Hematopoietic multipotent progenitor cell treated with erythropoietin and hydrocortisone succinate and interleukin-3 and kit ligand, for 6 days (in vitro differentiated cells): ENCODE results near the gene TMEM209.
"Not testable (repeated sequence)": the region's sequence is repeated elsewhere in the genome, so short reads cannot be mapped to it uniquely, and the experiment has no call there.

Experiments used
- DNase-seq: peaks from one replicate; pipeline ENCODE4 v3.0.0-alpha.2; 2015

Gene TMEM209

GRCh38 chr7:130157700-130158099 is 47.5 kb downstream of the TMEM209 start:
- DNase-seq: no peak

DNA sequence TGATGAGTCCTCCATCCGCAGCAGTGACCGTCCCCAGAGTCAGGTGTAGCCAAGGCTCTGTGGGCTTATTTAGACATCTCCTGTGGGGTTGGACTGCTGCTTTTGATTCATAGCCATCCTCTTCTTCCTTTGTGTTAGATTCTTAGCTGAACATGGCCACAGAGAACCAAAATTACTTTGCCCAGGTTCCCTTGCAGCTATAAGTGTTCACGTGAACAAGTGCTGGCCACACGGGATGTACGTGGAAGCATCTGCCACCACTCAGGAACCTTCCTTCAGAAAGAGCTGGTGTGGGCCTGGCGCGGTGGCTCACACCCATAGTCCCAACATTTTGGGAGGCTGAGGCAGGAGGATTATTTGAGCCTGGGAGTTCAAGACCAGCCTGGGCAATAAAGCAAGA is 49.1 kb downstream of the TMEM209 start:
- DNase-seq: no peak

- DNase-seq: no peak
Observed at GRCh38 chr7:130154501-130155317, 50.5 kb downstream of the TMEM209 start.

DNA sequence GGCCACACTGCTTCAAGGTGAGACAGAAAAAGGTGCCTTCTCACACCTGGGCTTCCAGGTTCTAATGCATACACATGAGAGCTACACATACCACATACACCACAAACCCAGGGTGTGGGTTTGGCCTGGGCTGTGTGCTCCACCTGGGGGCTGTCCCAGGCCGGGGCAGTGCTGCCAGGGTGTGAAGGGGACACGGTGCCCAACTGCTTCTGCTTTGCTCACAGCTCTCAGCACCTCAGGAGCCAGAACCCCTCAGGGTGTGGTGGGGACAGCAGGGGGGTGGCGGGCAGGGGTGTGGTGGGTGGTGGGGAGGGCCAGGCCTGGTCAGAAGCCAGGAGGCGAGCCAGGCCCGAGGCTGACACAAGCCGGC is 51.1 kb downstream of the TMEM209 start:
- no peak for DNase-seq

DNA sequence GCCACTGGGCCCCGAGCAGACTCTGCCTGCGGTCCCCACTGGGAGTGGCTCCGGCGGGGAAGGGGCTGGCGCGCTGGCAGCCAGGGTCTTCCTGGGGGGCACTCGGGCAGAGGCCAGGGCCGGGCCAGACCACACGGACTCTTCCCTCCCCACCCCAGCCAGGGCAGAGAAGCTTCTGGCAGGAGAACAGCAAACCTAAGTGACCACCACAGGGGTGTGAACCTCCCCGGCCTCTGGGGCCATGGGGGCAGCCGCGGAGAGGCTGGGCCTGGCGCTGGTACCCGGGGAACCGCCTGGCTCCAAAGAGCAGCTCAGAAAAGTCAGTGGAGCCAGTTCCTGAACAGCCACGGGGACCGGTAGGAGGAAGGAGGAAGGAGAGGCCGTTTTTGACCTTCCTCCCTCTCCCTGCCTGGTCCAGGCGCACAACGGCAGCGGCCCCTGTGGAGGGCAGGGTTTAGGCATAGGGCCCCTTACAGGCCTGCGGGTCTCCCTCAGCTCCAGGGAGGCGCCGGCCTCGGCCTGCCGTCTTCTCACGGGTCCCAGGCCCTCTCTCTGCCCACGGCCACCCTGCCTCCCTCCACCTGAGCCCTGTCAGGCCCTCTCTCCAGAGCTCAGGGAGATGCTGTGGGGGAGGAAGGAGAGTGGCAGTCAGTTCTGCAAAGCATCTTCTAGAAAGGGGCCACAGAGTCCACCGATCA is 51.8 kb downstream of the TMEM209 start:
- DNase-seq: no peak

DNA sequence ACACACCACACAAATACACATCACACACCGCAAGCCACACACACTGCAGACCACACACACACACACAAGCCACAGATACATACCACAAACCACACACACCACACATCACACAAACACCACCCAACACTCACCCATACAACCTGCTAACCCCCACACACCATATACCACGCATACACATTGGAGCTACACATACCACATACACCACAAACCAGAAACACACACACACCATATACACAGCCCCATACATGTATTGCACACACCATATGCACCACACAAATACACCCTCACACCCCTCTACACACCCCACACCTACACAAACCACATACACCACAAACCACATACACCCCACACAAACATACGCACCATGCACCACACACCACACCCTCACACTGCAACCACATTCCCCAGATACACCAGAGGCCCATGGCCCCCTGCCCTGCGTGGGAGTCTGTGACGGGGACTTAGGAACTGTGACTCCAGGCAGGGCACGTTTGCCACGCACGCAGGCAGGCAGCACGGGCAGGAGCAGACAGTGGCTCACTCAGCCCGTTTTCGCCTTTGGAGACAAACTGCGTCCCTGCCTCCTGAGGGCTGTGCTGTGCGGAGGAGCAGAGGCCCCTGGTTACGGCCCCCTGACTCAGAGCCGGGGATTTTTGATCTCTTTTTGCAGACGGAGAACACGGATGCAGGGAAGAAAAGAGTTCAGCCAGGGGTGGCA is 52.6 kb downstream of the TMEM209 start:
- DNase-seq: peak; percentile 47

- no peak for DNase-seq
Observed at GRCh38 chr7:130151591-130152492, 53.4 kb downstream of the TMEM209 start.

GRCh38 chr7:130150587-130150986 is 54.6 kb downstream of the TMEM209 start:
- no peak for DNase-seq

DNA sequence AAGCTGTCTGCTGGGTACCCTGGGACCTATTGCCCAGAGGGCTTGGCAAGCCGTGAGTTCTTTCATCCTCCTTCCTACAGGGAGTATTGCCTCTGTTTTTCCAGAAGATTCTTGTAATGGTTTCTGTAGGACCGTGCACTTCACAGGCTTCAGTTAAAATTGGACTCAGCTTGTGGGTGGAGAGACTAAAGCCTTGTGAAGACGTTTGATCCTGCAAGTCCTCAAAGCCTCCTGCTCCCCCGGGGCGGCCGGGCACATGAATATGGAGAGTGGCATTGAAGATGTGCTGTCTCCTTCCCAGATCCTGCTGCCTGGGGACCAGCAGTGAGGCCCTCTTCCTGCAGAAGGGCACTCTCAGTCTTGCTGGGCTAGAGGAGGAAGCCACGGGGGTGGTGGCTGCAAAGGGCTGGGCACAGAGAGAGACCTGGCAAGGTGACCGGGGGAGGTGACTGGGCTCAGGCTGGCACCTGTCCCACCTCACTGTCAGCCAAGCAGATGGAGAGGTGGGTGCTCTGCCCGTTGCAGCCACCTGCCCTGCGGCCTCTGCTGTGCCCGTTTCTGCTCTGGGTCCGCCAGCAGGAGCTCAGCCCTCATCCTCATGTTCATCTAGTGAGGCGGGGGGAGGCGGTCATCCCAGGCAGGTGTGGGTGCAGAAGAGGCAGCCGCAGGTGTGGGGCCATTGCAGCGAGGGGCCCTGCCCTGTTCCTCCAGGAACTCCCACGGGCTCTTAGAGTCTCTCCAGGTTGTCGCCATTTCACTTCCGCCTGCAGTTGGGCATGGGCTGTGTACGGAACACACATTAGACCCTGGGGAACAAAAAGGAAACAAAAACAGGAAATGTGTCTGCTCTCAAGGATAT is 55.7 kb downstream of the TMEM209 start:
- no peak for DNase-seq

GRCh38 chr7:130148561-130148960 is 56.6 kb downstream of the TMEM209 start:
- DNase-seq: no peak

GRCh38 chr7:130147710-130148325 is 57.4 kb downstream of the TMEM209 start:
- DNase-seq: no peak

GRCh38 chr7:130146693-130147405 is 58.4 kb downstream of the TMEM209 start:
- DNase-seq: no peak

- not testable (repeated sequence) for DNase-seq
Observed at GRCh38 chr7:130146142-130146541, 59.1 kb downstream of the TMEM209 start.

GRCh38 chr7:130145424-130146100 is 59.6 kb downstream of the TMEM209 start:
- DNase-seq: no peak

DNA sequence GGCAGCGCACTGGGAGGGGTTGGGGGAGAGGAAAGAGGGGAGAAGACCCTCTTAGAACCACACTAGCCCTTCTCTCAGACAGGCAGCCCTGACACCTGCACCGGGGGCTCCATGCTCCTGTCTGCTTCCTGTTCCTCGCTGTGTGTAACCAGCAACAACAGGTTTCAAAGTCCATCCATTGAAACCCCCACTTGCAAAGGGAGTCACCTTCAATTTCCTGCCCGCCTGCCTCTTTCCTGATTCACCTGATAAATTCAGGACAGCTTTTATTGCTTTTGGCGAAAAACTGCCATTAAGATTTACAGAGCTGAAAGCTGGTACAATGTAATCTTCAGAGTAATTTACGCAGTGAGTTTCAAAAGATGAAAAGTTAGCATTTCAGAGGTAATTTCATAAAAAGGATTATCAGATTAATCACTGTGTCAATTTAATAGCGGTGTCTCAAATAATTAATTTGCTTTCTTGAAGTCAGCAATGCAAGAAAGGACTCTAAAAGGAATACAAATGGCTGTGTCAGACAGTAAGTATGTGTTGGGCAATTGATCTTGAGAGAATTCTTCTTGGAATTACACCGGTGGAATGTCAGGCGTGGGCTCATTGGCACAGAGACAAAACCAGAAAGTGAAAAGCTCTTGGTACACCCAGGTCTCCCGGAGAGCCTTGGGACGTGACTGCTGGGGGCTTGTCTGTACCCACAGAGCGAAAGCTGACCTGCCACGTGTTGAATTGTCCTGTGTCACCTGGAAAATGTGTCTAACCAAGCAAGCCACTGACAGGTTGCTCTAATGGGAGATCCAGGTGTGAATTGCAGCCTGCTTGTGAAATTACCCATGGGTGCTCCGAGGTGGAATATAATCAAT is 60.7 kb downstream of the TMEM209 start:
- DNase-seq: no peak

DNA sequence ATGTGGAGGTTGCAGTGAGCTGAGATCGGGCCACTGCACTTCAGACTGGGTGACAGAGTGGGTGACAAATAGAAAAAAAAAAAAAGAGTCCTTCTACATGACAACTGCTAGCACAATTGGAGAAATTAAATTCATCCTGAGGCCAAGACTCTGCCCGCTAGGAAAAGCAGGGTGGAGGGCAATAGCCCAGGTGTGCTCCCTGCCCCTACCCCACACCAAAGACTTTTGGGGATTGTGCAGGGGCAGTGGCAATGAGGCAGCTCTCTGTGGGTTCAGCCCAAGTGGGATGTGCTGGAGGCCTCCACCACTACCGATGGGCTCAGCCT is 61.3 kb downstream of the TMEM209 start:
- DNase-seq: no peak

DNA sequence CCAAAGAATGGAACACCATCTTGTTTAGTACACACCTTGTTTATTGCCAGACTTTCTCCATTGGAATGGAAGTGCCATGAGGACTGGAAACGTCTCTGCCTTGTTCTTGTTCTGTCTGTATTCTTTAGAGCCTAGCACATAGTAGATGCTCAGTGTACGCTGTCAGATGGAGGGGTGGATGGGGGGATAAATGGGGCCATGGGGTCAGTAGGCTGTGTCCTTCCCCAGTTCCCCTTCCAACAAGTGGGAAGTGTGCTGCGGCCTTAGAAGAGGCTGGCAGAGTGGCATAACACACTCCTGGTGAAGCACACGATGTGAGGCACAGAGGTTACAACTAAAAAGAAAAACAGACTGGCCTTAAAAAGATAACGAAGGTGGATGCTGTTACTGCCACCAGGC is 61.9 kb downstream of the TMEM209 start:
- DNase-seq: no peak

GRCh38 chr7:130142654-130143333 is 62.4 kb downstream of the TMEM209 start:
- DNase-seq: no peak
